HepG2 (cell line): Measurements from ENCODE around the gene SPHK1. TPM values are rescaled to one million over a fixed set of nuclear protein-coding genes. Genes with fewer than 3 reads are reported as not detected.

ENCODE experiments used
- ATAC-seq: fragments of 200-7000 bp; cut with Tn5 transposase; 3 replicates; pipeline ENCODE4 v1.9.1; 2020; ENCODE audit warnings: mild to moderate bottlenecking, moderate library complexity
- BruUV-seq: library from RNA; stranded (reverse); fragments of 400-500 nt; replicated peaks from 2 replicates; lab custom pipeline; 2021; lab: Mats Ljungman, UMichigan
- CTCF ChIA-PET: fragments of 300-600 bp; formaldehyde crosslinking; extraction: SDS; loops from one replicate; lab custom pipeline; 2021; ENCODE audit warnings: low total read pairs, inconsistent platforms, low intra/inter-chr PET ratio; lab: Yijun Ruan, JAX
- POLR2A ChIA-PET: fragments of 350-600 bp; sonication (Branson Sonifier 250); formaldehyde crosslinking; loops from one replicate; lab custom pipeline; 2020; ENCODE audit warnings: antibody characterized with exemption, inconsistent platforms; lab: Yijun Ruan, JAX
- DNase-seq: peaks from one replicate; pipeline ENCODE4 v3.0.0-alpha.2; 2015; ENCODE audit warnings: low spot score
- FAIRE-seq: peaks from 3 replicates; lab custom pipeline; 2011; peaks lifted over from hg19 to GRCh38; lab: Jason Lieb, UNC
- H2AFZ ChIP-seq: one replicate; pipeline ENCODE4 v1.6.1; 2011; ENCODE audit warnings: low read length, inconsistent platforms
- H3K27ac ChIP-seq: fragments of 300-600 bp; 3 replicates; pipeline ENCODE4 v1.8.0; 2011; ENCODE audit warnings: mixed run types, mild to moderate bottlenecking, mixed read lengths, low read length, inconsistent platforms; ENCODE audit not compliant: insufficient read depth; ENCODE audit errors: extremely low read length
- H3K27me3 ChIP-seq, 2 experiments: fragments of 200-600 bp in 1 of 2; 2 replicates in 1 of 2; 3 replicates in 1 of 2; pipeline versions ENCODE4 v1.6.0 to v1.8.0; 2011; ENCODE audit warnings: low read length in 2 of 2, mild to moderate bottlenecking in 2 of 2, moderate library complexity in 2 of 2, inconsistent platforms in 1 of 2; ENCODE audit not compliant: insufficient read depth in 2 of 2, control insufficient read depth in 1 of 2
- H3K36me3 ChIP-seq, 2 experiments: fragments of 200-600 bp in 1 of 2; replicated peaks in 1 of 2; 2 replicates in 1 of 2; 3 replicates in 1 of 2; pipeline versions ENCODE4 v1.5.1 to v1.8.0; 2011; ENCODE audit warnings: low read length in 2 of 2, inconsistent platforms in 1 of 2; ENCODE audit not compliant: insufficient read depth in 2 of 2, control insufficient read depth in 1 of 2
- H3K4me1 ChIP-seq: 2 replicates; pipeline ENCODE4 v1.5.1; 2012; ENCODE audit warnings: low read length, inconsistent platforms; ENCODE audit not compliant: insufficient read depth
- H3K4me2 ChIP-seq: 2 replicates; pipeline ENCODE4 v1.6.0; 2011; ENCODE audit warnings: low read depth, low read length, inconsistent platforms
- H3K4me3 ChIP-seq, 3 experiments: fragments of 200-600 bp in 1 of 3; sonication (generic), shearing (Covaris generic) in 1 of 3; replicated peaks in 1 of 3; 2 replicates each; pipeline ENCODE4 v1.5.1; 2011 to 2016; ENCODE audit warnings: low read length in 3 of 3, inconsistent platforms in 2 of 3, low read depth in 2 of 3, mild to moderate bottlenecking in 2 of 3, control low read depth in 1 of 3, mixed read lengths in 1 of 3; ENCODE audit not compliant: insufficient read depth in 1 of 3
- H3K79me2 ChIP-seq: one replicate; pipeline ENCODE4 v1.6.1; 2011; ENCODE audit warnings: low read length, inconsistent platforms; ENCODE audit not compliant: insufficient read depth
- H3K9ac ChIP-seq: 2 replicates; pipeline ENCODE4 v1.6.0; 2011; ENCODE audit warnings: mild to moderate bottlenecking, low read depth, low read length, inconsistent platforms; ENCODE audit not compliant: insufficient read depth
- H3K9me3 ChIP-seq: 2 replicates; pipeline ENCODE4 v1.5.1; 2012; ENCODE audit warnings: mild to moderate bottlenecking, low read length
- H4K20me1 ChIP-seq: 2 replicates; pipeline ENCODE4 v1.6.0; 2011; ENCODE audit warnings: inconsistent platforms, mild to moderate bottlenecking, low read length, moderate library complexity; ENCODE audit not compliant: insufficient read depth
- ATM ChIP-seq: fragments of 450-650 bp; IDR thresholded peaks from 2 replicates; pipeline ENCODE4 v1.7.1; 2017; ENCODE audit warnings: mild to moderate bottlenecking, borderline replicate concordance
- BORCS8-MEF2B ChIP-seq: sonication (generic); formaldehyde crosslinking; IDR thresholded peaks from 2 replicates; pipeline ENCODE4 v1.8.0; 2022; ENCODE audit warnings: mild to moderate bottlenecking, missing genetic modification reagents
- CBX5 ChIP-seq: sonication (generic); formaldehyde crosslinking; IDR thresholded peaks from 2 replicates; pipeline ENCODE4 v1.4.0; 2020; ENCODE audit warnings: missing genetic modification reagents, borderline replicate concordance
- E2F5 ChIP-seq: sonication (generic); formaldehyde crosslinking; conservative IDR thresholded peaks from 2 replicates; pipeline ENCODE4 v1.4.0; 2020; ENCODE audit warnings: missing genetic modification reagents
- FOXA3 ChIP-seq: IDR thresholded peaks from 2 replicates; pipeline ENCODE4 v1.6.1; 2016; ENCODE audit warnings: missing genetic modification reagents, missing compliant biosample characterization
- HHEX ChIP-seq: IDR thresholded peaks from 2 replicates; pipeline ENCODE4 v1.6.1; 2016; ENCODE audit warnings: control low read depth
- ISX ChIP-seq: sonication (generic); formaldehyde crosslinking; conservative IDR thresholded peaks from 2 replicates; pipeline ENCODE4 v1.5.0; 2020; ENCODE audit warnings: missing genetic modification reagents
- SRY ChIP-seq: sonication (generic); formaldehyde crosslinking; IDR thresholded peaks from 2 replicates; pipeline ENCODE4 v1.8.0; 2022; ENCODE audit warnings: mild to moderate bottlenecking, missing genetic modification reagents
- ZBTB7B ChIP-seq: sonication (generic); formaldehyde crosslinking; IDR thresholded peaks from 2 replicates; pipeline ENCODE4 v1.4.0; 2020; ENCODE audit warnings: missing genetic modification reagents
- ZFP82 ChIP-seq: sonication (generic); formaldehyde crosslinking; IDR thresholded peaks from 2 replicates; pipeline ENCODE4 v1.5.1; 2020; ENCODE audit warnings: mild to moderate bottlenecking, missing genetic modification reagents, borderline replicate concordance
- ZNF33A ChIP-seq: sonication (generic); formaldehyde crosslinking; IDR thresholded peaks from 2 replicates; pipeline ENCODE4 v1.5.1; 2020; ENCODE audit warnings: missing genetic modification reagents, mild to moderate bottlenecking, moderate library complexity, borderline replicate concordance
- ZNF446 ChIP-seq: sonication (generic); formaldehyde crosslinking; IDR thresholded peaks from 2 replicates; pipeline ENCODE4 v1.5.0; 2020; ENCODE audit warnings: mild to moderate bottlenecking, missing genetic modification reagents
- ZNF687 ChIP-seq: sonication (generic); formaldehyde crosslinking; IDR thresholded peaks from 2 replicates; pipeline ENCODE4 v1.5.1; 2020; ENCODE audit warnings: mild to moderate bottlenecking, missing genetic modification reagents, moderate library complexity
- ZSCAN29 ChIP-seq: sonication (generic); formaldehyde crosslinking; conservative IDR thresholded peaks from 2 replicates; pipeline ENCODE4 v1.4.0; 2020; ENCODE audit warnings: mild to moderate bottlenecking, missing genetic modification reagents
- ZSCAN9 ChIP-seq: IDR thresholded peaks from 2 replicates; pipeline ENCODE4 v1.6.1; 2016; ENCODE audit warnings: borderline replicate concordance
- WGBS: methylation state at CpG from one replicate; pipeline ENCODE4 v1.1.6; 2017; ENCODE audit warnings: low lambda C conversion rate; 5-methylcytosine and 5-hydroxymethylcytosine counted together
- in situ Hi-C: cut with HindIII; loops from 2 replicates; pipeline ENCODE4 v1.10.0; 2017; ENCODE audit warnings: low pct_unique_long_range_greater_than_20kb; ENCODE audit not compliant: extremely low pct_ligation_motif_present
- intact Hi-C: fragments of 100-400 bp; cut with micrococcal nuclease; formaldehyde crosslinking; loops from one replicate; pipeline ENCODE4 v1.10.0; 2022; ENCODE audit not compliant: unreplicated experiment
- polyA plus RNA-seq, 8 experiments: library from polyadenylated mRNA; depleted of rRNA in 3 of 8; stranded (reverse) in 7 of 8; unstranded in 1 of 8; fragments of >200 nt; fragmentation: Illumina TruSeq in 4 of 8; extraction: Trizol in 4 of 8; gene quantifications; 2 replicates each; pipeline versions ENCODE4 v1.2.1 to v1.2.3, GENCODE V29; 2011 to 2016; ENCODE audit warnings: low read depth in 4 of 8, missing spikeins in 1 of 8, mixed read lengths in 1 of 8; ENCODE audit not compliant: insufficient read depth in 1 of 8
- total RNA-seq, 5 experiments: library from RNA; depleted of rRNA; stranded (reverse); fragments of >200 nt; fragmentation: Illumina TruSeq; extraction: Trizol; gene quantifications; 2 replicates each; pipeline ENCODE4 v1.2.3, GENCODE V29; 2016; ENCODE audit warnings: low read depth in 1 of 5

Gene SPHK1
- total and polyA plus RNA-seq, 2 of the 13 experiments (the other 11 are each of a cell fraction or from before 2014, with no cell fraction given) = 129 to 160 TPM

- no peak overlapping the region for H3K4me3 ChIP-seq
- H2AFZ ChIP-seq = no peak overlapping the region
- H3K9me3 ChIP-seq = no peaks in the 10 kb centered on the region
- intact Hi-C loops = no loop called here
- peaks cover 82% of the 10 kb centered on the region for H3K79me2 ChIP-seq
- no peak overlapping the region for H3K9ac ChIP-seq
- no peaks in the 10 kb centered on the region for H3K27me3 ChIP-seq
- no peak overlapping the region for H3K27ac ChIP-seq
- 96% methylated on average over 4 of the region's 4 CpGs for WGBS
- peaks cover 12 to 40% of the 10 kb centered on the region in 2 experiments for H3K36me3 ChIP-seq
- no TSS peak for BruUV-seq
- FAIRE-seq (no peak), DNase-seq (no peak), ATAC-seq (no peak; the same call in 2 of the 3 replicates)
- in situ Hi-C loops = no loop called here
- ChIA-PET CTCF (no interaction called here), POLR2A (no interaction called here)
- TF ChIP-seq ISX (CRISPR knock-in tag) (no peak), ZBTB7B (CRISPR knock-in tag) (no peak), E2F5 (CRISPR knock-in tag) (no peak), ZNF687 (CRISPR knock-in tag) (no peak), ZSCAN9 (CRISPR knock-in tag) (no peak), FOXA3 (CRISPR knock-in tag) (no peak), CBX5 (CRISPR knock-in tag) (no peak), SRY (no peak), ZFP82 (CRISPR knock-in tag) (no peak), ATM (no peak), HHEX (CRISPR knock-in tag) (no peak), ZNF446 (CRISPR knock-in tag) (no peak), ZNF33A (CRISPR knock-in tag) (no peak), ZSCAN29 (no peak), BORCS8-MEF2B (CRISPR knock-in tag) (no peak)
- peaks cover 33% of the 10 kb centered on the region; the same call in 1 of the 2 replicates for H4K20me1 ChIP-seq
- no peak overlapping the region for H3K4me2 ChIP-seq
- H3K4me1 ChIP-seq = no peaks in the 10 kb centered on the region
These were observed 32.5 kb downstream of the SPHK1 start for GRCh38 chr17:76416899-76417298.
